PC-9 (cell line): ENCODE measurements around the gene SEL1L3. TPM values are rescaled to one million over a fixed set of nuclear protein-coding genes. Genes with fewer than 3 reads are reported as not detected.

Experiments
- BruUV-seq: library from RNA; stranded (reverse); fragments of 400-500 nt; replicated peaks from 2 replicates; lab custom pipeline; 2021; lab: Mats Ljungman, UMichigan
- CTCF ChIA-PET: fragments of 300-600 bp; sonication (Branson Sonifier 250); formaldehyde crosslinking; loops from one replicate; lab custom pipeline; 2022; ENCODE audit warnings: antibody characterized with exemption; lab: Charles Lee
- POLR2A ChIA-PET: fragments of 300-600 bp; sonication (Branson Sonifier 250); formaldehyde crosslinking; loops from one replicate; lab custom pipeline; 2022; ENCODE audit warnings: antibody characterized with exemption; ENCODE audit not compliant: unreplicated experiment; lab: Charles Lee
- DNase-seq, 2 experiments: peaks; one replicate each; pipeline versions ENCODE4 v3.0.0 to v3.0.0-alpha.2; 2015 to 2022; ENCODE audit warnings: mixed read lengths in 1 of 2
- H2AFZ ChIP-seq: fragments of 200-600 bp; sonication (generic); 2 replicates; pipeline ENCODE4 v1.8.1; 2017; ENCODE audit warnings: antibody characterized with exemption
- H3F3A ChIP-seq: fragments of 200-600 bp; sonication (generic); 2 replicates; pipeline ENCODE4 v1.8.1; 2017; ENCODE audit warnings: antibody characterized with exemption, mild to moderate bottlenecking, low read depth; ENCODE audit not compliant: insufficient read depth
- H3K27ac ChIP-seq: fragments of 200-600 bp; sonication (generic); 2 replicates; pipeline ENCODE4 v1.6.1; 2016; ENCODE audit warnings: mixed run types
- H3K27me3 ChIP-seq: fragments of 200-600 bp; sonication (generic); 2 replicates; pipeline ENCODE4 v1.6.1; 2016; ENCODE audit warnings: low read depth, mixed run types; ENCODE audit not compliant: insufficient read depth
- H3K36me3 ChIP-seq: fragments of 200-600 bp; sonication (generic); 2 replicates; pipeline ENCODE4 v1.6.1; 2016; ENCODE audit warnings: low read depth, mixed run types
- H3K4me1 ChIP-seq: fragments of 200-600 bp; sonication (generic); replicated peaks from 2 replicates; pipeline ENCODE4 v1.6.1; 2016; ENCODE audit warnings: mixed run types; ENCODE audit not compliant: insufficient read depth
- H3K4me2 ChIP-seq: fragments of 200-600 bp; sonication (generic); 2 replicates; pipeline ENCODE4 v1.6.1; 2017; ENCODE audit warnings: mixed run types
- H3K4me3 ChIP-seq: fragments of 200-600 bp; sonication (generic); 2 replicates; pipeline ENCODE4 v1.6.1; 2016; ENCODE audit warnings: mixed run types
- H3K79me2 ChIP-seq: fragments of 200-600 bp; sonication (generic); 2 replicates; pipeline ENCODE4 v1.6.1; 2017; ENCODE audit warnings: low read depth, mixed run types
- H3K9me2 ChIP-seq: fragments of 200-600 bp; sonication (generic); 2 replicates; pipeline ENCODE4 v1.8.1; 2017; ENCODE audit warnings: mild to moderate bottlenecking; ENCODE audit not compliant: insufficient read depth
- H3K9me3 ChIP-seq: fragments of 200-600 bp; sonication (generic); 2 replicates; pipeline ENCODE4 v1.8.1; 2016; ENCODE audit warnings: low read depth; ENCODE audit not compliant: insufficient read depth
- H4K20me1 ChIP-seq: fragments of 200-600 bp; sonication (generic); 2 replicates; pipeline ENCODE4 v1.8.1; 2017; ENCODE audit not compliant: insufficient read depth
- CTCF ChIP-seq: fragments of 200-600 bp; sonication (generic); conservative IDR thresholded peaks from 2 replicates; pipeline ENCODE4 v1.6.1; 2017; ENCODE audit warnings: mixed run types, antibody characterized with exemption, mild to moderate bottlenecking, moderate library complexity
- EZH2 ChIP-seq: fragments of 200-600 bp; sonication (generic); IDR thresholded peaks from 2 replicates; pipeline ENCODE4 v1.8.0; 2017; ENCODE audit warnings: antibody characterized with exemption, low read depth
- intact Hi-C: fragments of 100-400 bp; cut with micrococcal nuclease; formaldehyde crosslinking; loops from one replicate; pipeline ENCODE4 v1.10.0; 2022; ENCODE audit not compliant: unreplicated experiment
- total RNA-seq: library from RNA; stranded (reverse); gene quantifications from 2 replicates; pipeline ENCODE4 v1.2.3, GENCODE V29; 2021

SEL1L3 gene
- total RNA-seq, 1 experiment from 2014 or later, result 79.2 TPM

GRCh38 chr4:25723409-25723808 lies 139.4 kb downstream of the SEL1L3 start:
- Histone ChIP-seq H3K4me3 (no peak overlapping the region), H3K9me2 (no peaks in the 10 kb centered on the region), H2AFZ (no peak overlapping the region), H3K27ac (no peak overlapping the region), H4K20me1 (no peaks in the 10 kb centered on the region), H3K36me3 (no peaks in the 10 kb centered on the region), H3F3A (no peaks in the 10 kb centered on the region), H3K79me2 (no peaks in the 10 kb centered on the region), H3K4me1 (no peaks in the 10 kb centered on the region), H3K4me2 (no peak overlapping the region), H3K9me3 (no peaks in the 10 kb centered on the region), H3K27me3 (no peaks in the 10 kb centered on the region)
- ChIA-PET POLR2A (no interaction called here), CTCF (no interaction called here)
- intact Hi-C loops, result no loop called here
- TF ChIP-seq CTCF (no peak), EZH2 (no peak)
- BruUV-seq, result no TSS peak
- peak in 1 of 2 experiments; percentile 46 for DNase-seq

GRCh38 chr4:25722964-25723363 lies 139.8 kb downstream of the SEL1L3 start:
- Histone ChIP-seq H3K27ac (no peak overlapping the region), H3K79me2 (no peaks in the 10 kb centered on the region), H2AFZ (no peak overlapping the region), H3K36me3 (no peaks in the 10 kb centered on the region), H3K4me1 (no peaks in the 10 kb centered on the region), H3K9me2 (no peaks in the 10 kb centered on the region), H3K27me3 (no peaks in the 10 kb centered on the region), H3K4me2 (no peak overlapping the region), H3F3A (no peaks in the 10 kb centered on the region), H3K9me3 (no peaks in the 10 kb centered on the region), H4K20me1 (no peaks in the 10 kb centered on the region), H3K4me3 (no peak overlapping the region)
- CTCF ChIA-PET, result no interaction called here
- POLR2A ChIA-PET, result no interaction called here
- no peak for DNase-seq
- intact Hi-C loops, result no loop called here
- no peak for TF ChIP-seq CTCF
- no peak for TF ChIP-seq EZH2
- BruUV-seq, result no TSS peak

GRCh38 chr4:25713812-25714211 lies 149.0 kb downstream of the SEL1L3 start:
- Histone ChIP-seq H3K4me3 (no peak overlapping the region), H3K4me2 (no peak overlapping the region), H3K36me3 (no peaks in the 10 kb centered on the region), H2AFZ (no peak overlapping the region), H3K9me3 (no peaks in the 10 kb centered on the region), H3K27ac (no peak overlapping the region), H4K20me1 (no peaks in the 10 kb centered on the region), H3K4me1 (no peaks in the 10 kb centered on the region), H3K27me3 (no peaks in the 10 kb centered on the region), H3F3A (no peaks in the 10 kb centered on the region), H3K9me2 (no peaks in the 10 kb centered on the region), H3K79me2 (no peaks in the 10 kb centered on the region)
- intact Hi-C loops, result no loop called here
- no peak for DNase-seq
- TF ChIP-seq EZH2 (no peak), CTCF (no peak)
- CTCF ChIA-PET, result no interaction called here
- POLR2A ChIA-PET, result no interaction called here
- no TSS peak for BruUV-seq
